ENCODE measurements around the gene CALN1. TPM values are rescaled to one million over a fixed set of nuclear protein-coding genes. Genes with fewer than 3 reads are reported as not detected.

The CALN1 gene
- total and polyA plus RNA-seq, 2 of the 8 experiments (the other 6 are each of a cell fraction or from before 2014, with no cell fraction given): 6.4 to 15.2 TPM

DNA sequence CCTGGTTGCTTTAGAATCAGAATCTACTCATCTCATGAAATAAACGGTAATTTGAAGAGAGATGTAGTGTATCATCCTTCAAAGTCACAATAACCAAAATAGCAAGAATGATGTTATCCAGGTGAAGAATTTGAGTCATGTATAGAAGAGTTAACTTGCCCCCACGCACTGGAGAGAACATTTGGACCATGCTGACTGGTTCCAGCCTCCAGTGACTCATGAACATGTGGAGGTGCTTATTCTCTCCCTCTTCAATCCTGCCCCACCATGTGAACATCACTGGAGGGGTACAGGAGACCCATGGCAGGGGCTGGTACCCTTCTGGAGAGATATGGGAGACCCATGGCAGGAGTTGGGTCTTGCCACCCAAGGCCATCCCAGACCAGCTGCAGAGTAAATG lies 427.8 kb downstream of the CALN1 start:
- POLR2A ChIA-PET (ENCODE audit: partially characterized antibody): no interaction called here

More for the DNA sequence above, 427.8 kb downstream of the CALN1 start:
- TF ChIP-seq RNF2 (IDR thresholded peaks at IDR 0.05; ENCODE audit: borderline replicate concordance, low read depth, low read length, missing control alignments, poor library complexity, severe bottlenecking) (no peak), BACH1 (IDR thresholded peaks at IDR 0.05; ENCODE audit: low read length) (no peak), HDAC2 (IDR thresholded peaks at IDR 0.05; ENCODE audit: borderline replicate concordance in 1 of 2, low read depth in 2 of 2, low read length in 2 of 2) (no peak), CBX5 (IDR thresholded peaks at IDR 0.05; ENCODE audit: low read depth, low read length) (no peak), NRF1 (IDR thresholded peaks at IDR 0.05; ENCODE audit: low read depth, low read length) (no peak)
- no peaks in the 10 kb centered on the region for H3K36me3 ChIP-seq (ENCODE audit: control insufficient read depth in 2 of 4, insufficient read depth in 4 of 4, low read length in 3 of 4)
- H3K4me2 ChIP-seq (ENCODE audit: insufficient read depth in 1 of 2, low read depth in 2 of 2, low read length in 2 of 2): no peak overlapping the region
- H4K20me1 ChIP-seq (replicated peaks in 1 of 2; ENCODE audit: control insufficient read depth in 1 of 2, insufficient read depth in 2 of 2, low read length in 2 of 2): peaks cover 0 to 2% of the 10 kb centered on the region in 2 experiments
- DNase-seq (ENCODE audit: low read depth in 1 of 2, low spot score in 2 of 2) (no peak), FAIRE-seq (no peak)
- WGBS, 2 experiments (ENCODE audit: extremely low coverage in 1 of 2, insufficient coverage in 1 of 2, insufficient read length in 1 of 2, insufficient replicate concordance in 2 of 2, low coverage in 1 of 2, low lambda C conversion rate in 2 of 2, missing lambda C conversion rate in 1 of 2): 76% methylated on average over 2 of the region's 2 CpGs; no CpG with 5 or more reads in 1 of the 2 experiments
- no peak overlapping the region for H3K27ac ChIP-seq (ENCODE audit: low read depth, low read length)
- H2AFZ ChIP-seq (ENCODE audit: low read length): no peak overlapping the region
- no peaks in the 10 kb centered on the region for H3K9me3 ChIP-seq (ENCODE audit: insufficient read depth in 2 of 2, low read depth in 1 of 2, low read length in 1 of 2)
- H4K8ac ChIP-seq (ENCODE audit: extremely low read depth, insufficient read depth, low read length): no peak overlapping the region
- H3K79me2 ChIP-seq (ENCODE audit: control insufficient read depth in 1 of 2, insufficient read depth in 2 of 2, low read length in 2 of 2): no peaks in the 10 kb centered on the region
- no peak overlapping the region for H2BK12ac ChIP-seq (ENCODE audit: low read depth, low read length)
- no peak overlapping the region for H3K4ac ChIP-seq (replicated peaks; ENCODE audit: insufficient read length, low read depth, low read length)
- H3K9ac ChIP-seq (replicated peaks in 1 of 4; ENCODE audit: extremely low read depth in 1 of 4, low read depth in 3 of 4, low read length in 3 of 4): no peak overlapping the region
- no peak overlapping the region for H3K18ac ChIP-seq (ENCODE audit: extremely low read depth, low read length)
- no peak overlapping the region for H3K56ac ChIP-seq (replicated peaks; ENCODE audit: insufficient read length, low read depth, low read length)
- no peak overlapping the region for H2AK5ac ChIP-seq (ENCODE audit: low read depth, low read length)
- H2BK5ac ChIP-seq (ENCODE audit: low read depth, low read length): no peak overlapping the region
- no peak overlapping the region for H4K91ac ChIP-seq (replicated peaks; ENCODE audit: insufficient read length, low read length)
- no peak overlapping the region for H3K4me3 ChIP-seq (ENCODE audit: extremely low read depth in 1 of 4, insufficient read depth in 2 of 4, low read depth in 3 of 4, low read length in 4 of 4)
- H3K27me3 ChIP-seq (replicated peaks in 1 of 4; ENCODE audit: control insufficient read depth in 3 of 4, extremely low read depth in 1 of 4, insufficient read depth in 3 of 4, low read length in 3 of 4): no peaks in the 10 kb centered on the region
- CTCF ChIA-PET (ENCODE audit: partially characterized antibody): interaction anchor here (0.6 to 1.5 kb wide), 2 partner anchors 42 to 177 kb away, joined by 3 to 4 read pairs; no protein-coding TSS in a partner anchor
- no peaks in the 10 kb centered on the region; the same call in 1 of the 2 replicates for H3K79me1 ChIP-seq (ENCODE audit: low read depth, low read length)
- H3K14ac ChIP-seq (ENCODE audit: insufficient read length): no peak overlapping the region
- H3K4me1 ChIP-seq (replicated peaks in 1 of 4; ENCODE audit: control insufficient read depth in 3 of 4, insufficient read depth in 4 of 4, low read length in 3 of 4): no peaks in the 10 kb centered on the region
- H4K5ac ChIP-seq (ENCODE audit: insufficient read length, low read depth, low read length): no peak overlapping the region
- no peaks in the 10 kb centered on the region for H3K23me2 ChIP-seq (ENCODE audit: low read depth, low read length)
- no peak overlapping the region for H2BK15ac ChIP-seq (ENCODE audit: low read length)
- no peak overlapping the region for H2BK120ac ChIP-seq (replicated peaks; ENCODE audit: low read depth, low read length)
- H3K23ac ChIP-seq (ENCODE audit: insufficient read length): no peak overlapping the region
- H2BK20ac ChIP-seq (ENCODE audit: low read length): no peak overlapping the region

Data from H1 (cell line).